Vagina (tissue), 2 donors: ENCODE data around the gene SLC25A15.

Source experiments
- CTCF ChIP-seq, 3 experiments: fragments of 450-650 bp in 2 of 3; fragments of 200-600 bp in 1 of 3; sonication (generic) in 1 of 3; IDR thresholded peaks; one replicate each; pipeline ENCODE4 v1.5.1; 2017 to 2019; ENCODE audit warnings: antibody characterized with exemption in 3 of 3, mild to moderate bottlenecking in 2 of 3, moderate library complexity in 2 of 3
- POLR2A ChIP-seq, 2 donors: fragments of 450-650 bp; IDR thresholded peaks; one replicate each; pipeline ENCODE4 v1.6.1; 2017; ENCODE audit warnings: antibody characterized with exemption in 2 of 2, mild to moderate bottlenecking in 2 of 2, moderate library complexity in 2 of 2
- POLR2AphosphoS5 ChIP-seq, 2 donors: sonication (generic); formaldehyde crosslinking; IDR thresholded peaks; one replicate each; pipeline ENCODE4 v1.9.0; 2017; ENCODE audit warnings: antibody characterized with exemption in 2 of 2, mild to moderate bottlenecking in 2 of 2, low read depth in 1 of 2; ENCODE audit not compliant: insufficient read depth in 1 of 2

- TF ChIP-seq POLR2A (IDR thresholded peaks at IDR 0.05) (no peak), CTCF (IDR thresholded peaks at IDR 0.05) (no peak), POLR2AphosphoS5 (IDR thresholded peaks at IDR 0.05; ENCODE audit: insufficient read depth in 1 of 2, low read depth in 1 of 2) (no peak)
These were observed 40.1 kb upstream of the SLC25A15 start for GRCh38 chr13:40749327-40749726.
